HepG2 (cell line): ENCODE results near the gene GLIS2. TPM values are rescaled to one million over a fixed set of nuclear protein-coding genes. Genes with fewer than 3 reads are reported as not detected.
A peak's percentile ranks its signal among the peaks of the same experiment; 100 is the strongest.

Source experiments
- AHDC1 ChIP-seq: sonication (generic); formaldehyde crosslinking; IDR thresholded peaks from 2 replicates; pipeline ENCODE4 v1.5.1; 2020; ENCODE audit warnings: mild to moderate bottlenecking, missing genetic modification reagents, borderline replicate concordance
- HNRNPK ChIP-seq: fragments of 200-400 bp; formaldehyde crosslinking; IDR thresholded peaks from 2 replicates; pipeline ENCODE4 v1.6.1; 2018; ENCODE audit warnings: low read length, low read depth, moderate library complexity, mild to moderate bottlenecking; ENCODE audit not compliant: poor library complexity, severe bottlenecking
- MED13 ChIP-seq: sonication (generic); formaldehyde crosslinking; IDR thresholded peaks from 2 replicates; pipeline ENCODE4 v1.5.0; 2020; ENCODE audit warnings: missing genetic modification reagents
- NAIF1 ChIP-seq: sonication (generic); formaldehyde crosslinking; IDR thresholded peaks from 2 replicates; pipeline ENCODE4 v1.5.0; 2020; ENCODE audit warnings: mild to moderate bottlenecking, missing genetic modification reagents, borderline replicate concordance
- ONECUT2 ChIP-seq: sonication (generic); formaldehyde crosslinking; IDR thresholded peaks from 2 replicates; pipeline ENCODE4 v1.4.0; 2020; ENCODE audit warnings: missing genetic modification reagents
- POLR2AphosphoS2 ChIP-seq: IDR thresholded peaks from 2 replicates; pipeline ENCODE4 v1.6.1; 2011; ENCODE audit warnings: low read depth, low read length, improper control_type of control experiment
- RAD21 ChIP-seq: fragments of 450-650 bp; formaldehyde crosslinking; IDR thresholded peaks from 2 replicates; pipeline ENCODE4 v1.5.0; 2020; ENCODE audit warnings: mild to moderate bottlenecking
- ZNF574 ChIP-seq: sonication (generic); formaldehyde crosslinking; IDR thresholded peaks from 2 replicates; pipeline ENCODE4 v1.4.0; 2020; ENCODE audit warnings: missing genetic modification reagents
- polyA plus RNA-seq, 8 experiments: library from polyadenylated mRNA; depleted of rRNA in 3 of 8; stranded (reverse) in 7 of 8; unstranded in 1 of 8; fragments of >200 nt; fragmentation: Illumina TruSeq in 4 of 8; extraction: Trizol in 4 of 8; gene quantifications; 2 replicates each; pipeline versions ENCODE4 v1.2.1 to v1.2.3, GENCODE V29; 2011 to 2016; ENCODE audit warnings: low read depth in 4 of 8, missing spikeins in 1 of 8, mixed read lengths in 1 of 8; ENCODE audit not compliant: insufficient read depth in 1 of 8
- total RNA-seq, 5 experiments: library from RNA; depleted of rRNA; stranded (reverse); fragments of >200 nt; fragmentation: Illumina TruSeq; extraction: Trizol; gene quantifications; 2 replicates each; pipeline ENCODE4 v1.2.3, GENCODE V29; 2016; ENCODE audit warnings: low read depth in 1 of 5
- TF ChIP-seq, protein P1 (sequence below), 2 experiments: fragments of 450-650 bp in 1 of 2; sonication (generic) in 1 of 2; formaldehyde crosslinking in 1 of 2; IDR thresholded peaks; 2 replicates each; pipeline versions ENCODE4 v1.6.1 to v1.8.0; 2016 to 2022; ENCODE audit warnings: antibody characterized with exemption in 1 of 2, mild to moderate bottlenecking in 1 of 2, missing genetic modification reagents in 1 of 2

The GLIS2 gene
- total and polyA plus RNA-seq, 2 of the 13 experiments (the other 11 are each of a cell fraction or from before 2014, with no cell fraction given), result 0.28 to 0.29 TPM

- TF ChIP-seq, protein P1, sequence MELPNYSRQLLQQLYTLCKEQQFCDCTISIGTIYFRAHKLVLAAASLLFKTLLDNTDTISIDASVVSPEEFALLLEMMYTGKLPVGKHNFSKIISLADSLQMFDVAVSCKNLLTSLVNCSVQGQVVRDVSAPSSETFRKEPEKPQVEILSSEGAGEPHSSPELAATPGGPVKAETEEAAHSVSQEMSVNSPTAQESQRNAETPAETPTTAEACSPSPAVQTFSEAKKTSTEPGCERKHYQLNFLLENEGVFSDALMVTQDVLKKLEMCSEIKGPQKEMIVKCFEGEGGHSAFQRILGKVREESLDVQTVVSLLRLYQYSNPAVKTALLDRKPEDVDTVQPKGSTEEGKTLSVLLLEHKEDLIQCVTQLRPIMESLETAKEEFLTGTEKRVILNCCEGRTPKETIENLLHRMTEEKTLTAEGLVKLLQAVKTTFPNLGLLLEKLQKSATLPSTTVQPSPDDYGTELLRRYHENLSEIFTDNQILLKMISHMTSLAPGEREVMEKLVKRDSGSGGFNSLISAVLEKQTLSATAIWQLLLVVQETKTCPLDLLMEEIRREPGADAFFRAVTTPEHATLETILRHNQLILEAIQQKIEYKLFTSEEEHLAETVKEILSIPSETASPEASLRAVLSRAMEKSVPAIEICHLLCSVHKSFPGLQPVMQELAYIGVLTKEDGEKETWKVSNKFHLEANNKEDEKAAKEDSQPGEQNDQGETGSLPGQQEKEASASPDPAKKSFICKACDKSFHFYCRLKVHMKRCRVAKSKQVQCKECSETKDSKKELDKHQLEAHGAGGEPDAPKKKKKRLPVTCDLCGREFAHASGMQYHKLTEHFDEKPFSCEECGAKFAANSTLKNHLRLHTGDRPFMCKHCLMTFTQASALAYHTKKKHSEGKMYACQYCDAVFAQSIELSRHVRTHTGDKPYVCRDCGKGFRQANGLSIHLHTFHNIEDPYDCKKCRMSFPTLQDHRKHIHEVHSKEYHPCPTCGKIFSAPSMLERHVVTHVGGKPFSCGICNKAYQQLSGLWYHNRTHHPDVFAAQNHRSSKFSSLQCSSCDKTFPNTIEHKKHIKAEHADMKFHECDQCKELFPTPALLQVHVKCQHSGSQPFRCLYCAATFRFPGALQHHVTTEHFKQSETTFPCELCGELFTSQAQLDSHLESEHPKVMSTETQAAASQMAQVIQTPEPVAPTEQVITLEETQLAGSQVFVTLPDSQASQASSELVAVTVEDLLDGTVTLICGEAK (IDR thresholded peaks at IDR 0.05), result no peak
- TF ChIP-seq, protein P1 (CRISPR knock-in tag; IDR thresholded peaks at IDR 0.05), result peak; percentile 49; the same call in 1 of the 2 replicates
- TF ChIP-seq POLR2AphosphoS2 (no peak), AHDC1 (CRISPR knock-in tag) (no peak), HNRNPK (peak; percentile 52), RAD21 (CRISPR knock-in tag) (peak; percentile 15; the same call in 1 of the 2 replicates), NAIF1 (CRISPR knock-in tag) (no peak), ONECUT2 (no peak), ZNF574 (CRISPR knock-in tag) (peak; percentile 59; the same call in 1 of the 2 replicates), MED13 (CRISPR knock-in tag) (peak; percentile 89)
These were observed 55.6 kb downstream of the GLIS2 start, which contains the start of gene VASN (continued) for GRCh38 chr16:4371357-4372000.
